COLO668 (cell line): ENCODE data around the gene EXOSC5.
A peak's percentile ranks its signal among the peaks of the same experiment; 100 is the strongest.
"Not testable (repeated sequence)": the region's sequence is repeated elsewhere in the genome, so short reads cannot be mapped to it uniquely, and the experiment has no call there.

Source experiments
- DNase-seq: peaks from one replicate; lab custom pipeline; 2025; ENCODE audit not compliant: unreplicated experiment; lab: John Stamatoyannopoulos, UW

The EXOSC5 gene

GRCh38 chr19:41408846-41409245 lies 11.7 kb upstream of the EXOSC5 start:
- DNase-seq: not testable (repeated sequence)

DNA sequence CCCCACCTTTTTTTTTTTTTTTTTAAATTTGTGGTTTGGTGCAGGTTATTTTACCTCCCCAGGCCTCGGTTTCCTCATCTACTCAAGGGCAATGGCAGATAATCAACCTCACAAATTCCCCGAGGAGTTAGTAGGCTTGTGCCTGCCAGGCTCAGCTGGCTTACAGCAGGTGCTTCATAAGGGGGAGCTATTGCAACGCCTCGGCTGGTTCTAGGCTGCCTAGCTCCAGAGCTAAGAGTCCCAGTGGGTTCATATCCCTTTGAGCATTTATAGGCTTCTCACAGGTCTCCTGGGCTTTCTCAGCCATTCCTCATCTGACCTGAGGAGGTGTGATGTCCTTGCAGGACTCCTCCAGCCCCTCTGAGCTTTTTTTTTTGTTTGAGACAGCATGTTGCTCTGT lies 11.1 kb upstream of the EXOSC5 start:
- no peak for DNase-seq

DNA sequence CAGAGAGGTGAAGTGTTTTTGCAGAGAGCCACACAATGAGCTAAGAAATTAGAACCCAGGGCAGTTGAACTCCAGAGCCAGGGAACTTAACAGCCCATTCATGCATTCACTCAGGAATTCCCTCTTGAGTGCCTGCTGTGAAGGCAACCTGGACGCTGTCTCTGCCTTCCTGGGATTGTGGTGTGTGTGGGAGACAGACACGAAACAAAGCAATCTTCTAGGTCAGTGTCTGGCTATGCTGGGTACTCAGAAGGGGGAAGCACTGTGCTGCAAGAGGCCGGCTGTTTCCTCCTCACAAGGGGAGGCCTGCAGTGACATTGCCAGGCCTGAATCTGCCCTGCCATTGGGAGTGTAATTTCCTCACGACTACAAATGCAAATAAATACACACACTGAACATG lies 10.1 kb upstream of the EXOSC5 start:
- no peak for DNase-seq

- no peak for DNase-seq
These were observed 8.6 kb upstream of the EXOSC5 start for GRCh38 chr19:41405776-41406175.

DNA sequence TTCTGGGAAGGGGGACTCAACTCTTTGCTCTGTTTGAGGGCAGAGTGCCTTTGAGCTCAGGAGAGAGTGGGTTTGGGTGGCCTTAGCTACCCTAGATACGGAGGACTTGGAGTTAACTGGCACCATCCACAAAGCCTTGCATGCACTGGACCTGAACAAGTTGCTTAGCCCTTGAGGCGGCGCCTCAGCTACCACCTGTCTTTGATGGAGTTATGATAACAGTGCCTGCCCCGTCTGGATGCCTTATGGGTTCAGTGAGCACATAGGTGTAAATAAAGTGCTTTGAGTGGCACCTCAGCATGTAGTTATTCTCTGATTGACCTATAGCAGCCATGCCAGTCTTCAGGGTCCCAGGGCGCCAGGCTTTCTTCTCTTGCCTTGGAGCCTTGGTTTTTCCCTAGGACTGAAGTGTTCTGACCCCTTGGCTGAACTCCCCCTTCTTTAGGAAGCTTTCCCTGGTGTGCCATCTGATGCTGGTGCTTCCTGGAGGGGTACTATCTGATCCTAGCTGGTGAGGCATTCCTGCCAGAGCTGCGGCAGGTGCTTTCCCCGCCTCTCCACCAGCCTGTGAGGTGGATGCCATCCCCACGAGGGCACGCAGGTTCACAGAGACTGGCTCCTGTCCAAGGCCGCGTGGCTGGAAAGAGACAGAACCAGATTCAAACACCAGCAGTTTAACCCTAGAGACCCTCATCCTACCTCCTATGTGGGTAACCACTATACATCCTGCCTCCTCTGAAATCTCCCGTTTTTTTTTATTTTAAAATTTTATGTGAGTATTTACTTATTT lies 6.2 kb upstream of the EXOSC5 start:
- DNase-seq: peak; percentile 42

- no peak for DNase-seq
These were observed 4.9 kb upstream of the EXOSC5 start for GRCh38 chr19:41402010-41402409.

DNA sequence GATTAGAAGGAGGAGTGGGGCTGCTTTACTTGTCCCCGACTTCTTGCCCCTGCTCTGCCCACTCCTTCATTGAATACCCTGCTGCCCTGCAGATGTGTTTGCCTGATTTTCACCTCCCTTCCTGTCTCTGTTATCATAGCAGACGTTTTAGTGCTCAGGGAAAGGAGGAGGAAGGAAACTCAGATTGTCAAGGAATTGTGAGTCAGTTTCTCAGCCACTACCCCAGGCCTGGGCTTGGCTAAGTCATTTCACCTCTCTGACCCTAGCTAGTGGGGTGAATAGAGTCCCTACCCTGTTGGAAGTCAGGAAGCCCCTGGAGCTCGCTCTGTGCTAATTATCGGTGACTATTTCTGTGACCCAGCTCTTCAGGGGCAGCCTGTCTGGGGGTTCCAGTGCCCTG lies 4.3 kb upstream of the EXOSC5 start:
- no peak for DNase-seq

- DNase-seq: no peak
These were observed 2.4 kb upstream of the EXOSC5 start for GRCh38 chr19:41399525-41399924.

DNA sequence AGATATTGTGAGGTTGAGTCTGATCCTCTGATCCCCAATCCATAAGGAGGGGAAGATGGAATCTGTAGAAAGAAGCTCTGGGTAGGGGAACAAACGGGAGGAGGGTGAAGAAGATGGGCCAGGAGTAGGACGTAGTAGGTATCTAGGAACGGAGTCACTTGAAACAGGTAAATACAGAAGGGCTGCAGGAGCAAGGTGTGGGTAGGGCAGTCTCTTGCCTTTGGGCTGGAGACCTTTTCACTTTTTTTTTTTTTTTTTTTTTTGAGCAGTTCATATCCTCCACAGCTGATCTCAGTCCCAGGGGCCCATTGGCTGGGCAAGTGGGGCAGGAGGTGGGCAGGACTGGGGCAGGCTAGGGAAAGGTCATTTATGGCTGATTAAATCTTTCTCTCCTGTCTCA lies 1.9 kb upstream of the EXOSC5 start:
- DNase-seq: no peak

DNA sequence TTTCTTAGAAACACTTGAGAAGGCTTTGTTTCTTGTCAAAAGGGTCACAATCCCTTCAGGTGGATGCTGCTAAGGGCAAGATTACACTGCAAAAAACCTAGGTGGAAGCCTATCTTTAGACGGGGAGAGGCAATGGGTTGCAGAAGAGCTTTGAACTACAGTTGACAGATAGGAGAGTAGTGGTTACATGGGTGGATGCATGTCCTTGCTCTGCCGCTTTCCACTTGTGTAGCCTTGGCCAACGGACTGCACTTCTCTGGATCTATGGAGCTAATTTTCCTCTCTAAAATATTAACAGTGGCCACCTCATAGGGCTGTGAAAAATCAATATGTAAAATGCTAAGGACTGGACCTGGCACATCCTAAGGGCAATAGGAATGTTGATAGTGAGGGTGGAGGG lies 1.4 kb upstream of the EXOSC5 start:
- DNase-seq: no peak

GRCh38 chr19:41398050-41398418 lies 875 bp upstream of the EXOSC5 start:
- no peak for DNase-seq

- DNase-seq: no peak
These were observed 1.8 kb downstream of the EXOSC5 start for GRCh38 chr19:41395355-41395754.

GRCh38 chr19:41392775-41393174 lies 4.4 kb downstream of the EXOSC5 start:
- no peak for DNase-seq

DNA sequence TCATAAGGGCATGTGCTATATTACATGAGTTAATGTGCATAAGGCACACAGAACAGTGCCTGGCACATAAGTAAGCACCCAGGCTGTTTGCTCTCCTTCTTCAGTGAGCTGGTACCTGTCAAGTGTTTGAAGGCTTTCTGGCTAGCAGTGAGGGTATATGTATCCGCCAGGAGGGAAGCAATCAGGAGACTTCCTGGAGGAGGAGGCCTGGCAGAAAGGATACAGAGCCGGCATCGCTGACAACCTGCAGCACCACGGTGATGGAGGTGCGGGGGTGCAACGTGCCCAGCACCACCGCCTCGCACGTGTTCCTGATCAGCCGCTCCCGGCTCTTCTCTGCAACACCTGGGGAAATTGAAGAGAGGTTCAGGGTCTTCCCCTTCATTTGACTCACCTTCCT lies 5.5 kb downstream of the EXOSC5 start:
- no peak for DNase-seq

DNA sequence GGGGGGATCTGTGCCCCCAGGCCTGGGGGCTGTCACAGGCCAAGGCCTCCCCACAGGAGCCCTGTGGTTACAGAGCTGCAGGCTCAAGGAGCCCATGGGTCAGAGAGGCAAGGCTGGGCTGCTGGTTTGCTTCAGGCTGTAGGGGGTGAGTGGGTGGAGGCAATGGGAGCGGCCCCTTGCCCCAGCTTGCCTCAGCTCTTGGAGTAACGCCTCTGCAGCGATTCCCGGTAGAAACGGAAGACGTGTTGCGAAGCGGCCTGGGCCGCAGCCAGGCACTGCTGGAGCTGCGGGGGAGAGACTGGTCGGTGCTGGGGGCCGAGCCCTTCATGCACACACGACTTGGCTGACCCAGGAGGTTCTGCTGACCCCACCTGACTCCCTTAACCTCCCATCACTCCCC lies 10.7 kb downstream of the EXOSC5 start:
- DNase-seq: no peak

DNA sequence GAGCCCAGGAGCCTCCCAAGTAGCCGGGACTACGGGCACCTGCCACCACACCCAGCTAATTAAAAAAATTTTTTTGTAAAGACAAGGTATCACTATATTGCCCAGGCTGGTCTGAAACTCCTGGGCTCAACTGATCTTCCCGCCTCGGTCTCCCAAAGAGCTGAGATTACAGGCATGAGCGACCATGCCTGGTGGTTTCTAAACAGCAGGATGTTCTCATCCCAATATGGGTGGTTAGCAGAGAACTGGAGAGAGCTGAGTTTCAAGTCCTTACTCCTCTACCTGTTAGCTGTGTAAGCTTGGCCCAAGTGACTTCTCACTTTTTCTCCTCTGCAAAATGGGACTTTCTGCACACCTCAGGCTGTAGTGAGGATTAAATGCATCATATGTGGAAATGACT lies 12.8 kb downstream of the EXOSC5 start:
- no peak for DNase-seq

DNA sequence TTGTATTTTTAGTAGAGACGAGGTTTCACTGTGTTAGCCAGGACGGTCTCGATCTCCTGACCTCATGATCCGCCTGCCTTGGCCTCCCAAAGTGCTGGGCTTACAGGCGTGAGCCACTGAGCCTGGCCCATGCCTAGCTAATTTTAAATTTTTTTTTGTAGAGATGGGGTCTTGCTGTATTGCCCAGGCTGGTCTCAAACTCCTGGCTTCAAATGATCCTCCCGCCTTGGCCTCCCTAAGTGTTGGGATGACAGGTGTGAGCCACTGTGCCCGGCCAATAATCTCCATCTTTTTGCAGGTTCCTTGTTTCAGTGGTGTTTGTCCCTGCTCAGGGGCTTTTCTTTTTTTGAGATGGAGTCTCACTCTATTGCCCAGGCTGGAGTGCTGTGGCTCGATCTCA lies 15.6 kb downstream of the EXOSC5 start:
- DNase-seq: not testable (repeated sequence)

GRCh38 chr19:41377977-41378709 lies 19.0 kb downstream of the EXOSC5 start:
- no peak for DNase-seq

- no peak for DNase-seq
These were observed 20.2 kb downstream of the EXOSC5 start for GRCh38 chr19:41376998-41377365.

DNA sequence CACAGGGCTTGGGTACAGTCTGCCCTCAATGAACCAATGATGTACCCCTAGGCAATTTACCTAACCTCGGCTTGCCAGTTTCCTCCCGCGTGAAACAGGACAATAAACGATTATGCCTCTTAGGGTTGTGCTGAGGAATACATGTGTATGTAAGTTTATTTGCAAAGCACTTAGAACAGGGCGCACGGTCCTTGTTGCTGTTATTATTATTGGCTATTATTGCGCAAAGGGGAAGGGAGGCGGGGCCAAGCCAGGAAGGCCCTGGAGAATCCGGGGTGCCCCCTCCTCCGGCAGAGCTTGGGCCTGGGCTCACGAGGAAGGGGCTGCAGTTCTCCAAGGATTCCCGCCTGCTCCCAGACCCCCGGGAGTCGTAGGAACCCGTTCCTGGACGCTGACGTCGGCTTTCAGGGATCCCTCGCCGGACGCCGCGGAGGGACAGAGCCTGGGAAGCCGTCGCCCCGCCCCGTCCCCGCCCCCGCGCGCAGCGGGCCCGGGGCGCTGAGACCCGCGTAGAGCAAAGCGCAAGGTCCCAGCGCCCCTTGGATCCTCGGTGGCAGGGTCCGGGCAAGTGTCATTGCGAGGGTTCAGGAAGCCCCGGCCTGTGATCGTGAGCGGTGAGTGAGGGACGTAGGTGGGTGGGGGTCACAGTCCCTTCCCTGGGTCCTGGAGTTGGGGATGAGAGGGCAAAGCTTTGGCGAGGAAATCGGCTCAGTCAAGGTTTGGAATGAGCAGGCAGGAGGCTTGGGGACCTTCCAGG lies 20.7 kb downstream of the EXOSC5 start, which contains the start of gene TMEM91:
TMEM91 (plus strand) TSS at position 293 of the 757 bp plus-strand sequence. CDS start 1,777 bp downstream, outside the sequence.
- no peak for DNase-seq

- no peak for DNase-seq
These were observed 23.2 kb downstream of the EXOSC5 start for GRCh38 chr19:41373993-41374392.

GRCh38 chr19:41372501-41372900 lies 24.7 kb downstream of the EXOSC5 start:
- no peak for DNase-seq
